Middle frontal gyrus (tissue), 1 donor: ENCODE data around the gene MAGEC2.

ENCODE experiments used
- DNase-seq: peaks from one replicate; pipeline ENCODE4 v3.0.0-alpha.2; 2015; ENCODE audit warnings: low spot score; ENCODE audit errors: extremely low spot score

The MAGEC2 gene

GRCh38 chrX:142204522-142205433 is at the start of gene MAGEC2:
MAGEC2 (minus strand) TSS chrX:142205290; CDS start chrX:142203987, 1,303 bp downstream.
- no peak for DNase-seq

- no peak for DNase-seq
These were observed 46.6 kb upstream of the MAGEC2 start for GRCh38 chrX:142251680-142252079.

GRCh38 chrX:142251202-142251601 is 46.1 kb upstream of the MAGEC2 start:
- DNase-seq: no peak

- DNase-seq: no peak
These were observed 45.4 kb upstream of the MAGEC2 start for GRCh38 chrX:142250502-142250901.

GRCh38 chrX:142249721-142250120 is 44.6 kb upstream of the MAGEC2 start:
- DNase-seq: no peak

- no peak for DNase-seq
These were observed 39.5 kb upstream of the MAGEC2 start for GRCh38 chrX:142244568-142244967.

GRCh38 chrX:142238536-142238935 is 33.4 kb upstream of the MAGEC2 start:
- DNase-seq: no peak

- DNase-seq: no peak
These were observed 28.3 kb upstream of the MAGEC2 start for GRCh38 chrX:142233400-142233799.

GRCh38 chrX:142214081-142214480 is 9.0 kb upstream of the MAGEC2 start:
- DNase-seq: no peak

- DNase-seq: no peak
These were observed 4.0 kb downstream of the MAGEC2 start for GRCh38 chrX:142201113-142201512.

GRCh38 chrX:142186103-142186502 is 19.0 kb downstream of the MAGEC2 start:
- DNase-seq: no peak

GRCh38 chrX:142184756-142185602 is 20.1 kb downstream of the MAGEC2 start:
- DNase-seq: no peak

- DNase-seq: no peak
These were observed 48.5 kb downstream of the MAGEC2 start for GRCh38 chrX:142156567-142156966.
